ENCODE measurements around the gene SLC25A5.
A peak's percentile ranks its signal among the peaks of the same experiment; 100 is the strongest.
"Not testable (repeated sequence)": the region's sequence is repeated elsewhere in the genome, so short reads cannot be mapped to it uniquely, and the experiment has no call there.

Gene SLC25A5

GRCh38 chrX:119477812-119478232 is 9.6 kb downstream of the SLC25A5 start:
- DNase-seq (ENCODE audit: low spot score), result no peak

- no peak for DNase-seq (ENCODE audit: low spot score)
Measured at GRCh38 chrX:119478504-119478903, 10.3 kb downstream of the SLC25A5 start.

- no peak for DNase-seq (ENCODE audit: low spot score)
Measured at GRCh38 chrX:119479845-119480244, 11.6 kb downstream of the SLC25A5 start.

GRCh38 chrX:119481323-119481801 is 13.1 kb downstream of the SLC25A5 start:
- no peak for DNase-seq (ENCODE audit: low spot score)

- no peak for DNase-seq (ENCODE audit: low spot score)
Measured at GRCh38 chrX:119482041-119482440, 13.8 kb downstream of the SLC25A5 start.

GRCh38 chrX:119482481-119483480 is 14.5 kb downstream of the SLC25A5 start:
- peak; percentile 73 for DNase-seq (ENCODE audit: low spot score)

- DNase-seq (ENCODE audit: low spot score), result no peak
Measured at GRCh38 chrX:119486745-119487144, 18.5 kb downstream of the SLC25A5 start.

GRCh38 chrX:119487766-119488165 is 19.5 kb downstream of the SLC25A5 start:
- DNase-seq (ENCODE audit: low spot score), result not testable (repeated sequence)

GRCh38 chrX:119488749-119489148 is 20.5 kb downstream of the SLC25A5 start:
- no peak for DNase-seq (ENCODE audit: low spot score)

GRCh38 chrX:119489212-119490074 is 21.2 kb downstream of the SLC25A5 start:
- DNase-seq (ENCODE audit: low spot score), result no peak

GRCh38 chrX:119492463-119492862 is 24.2 kb downstream of the SLC25A5 start:
- no peak for DNase-seq (ENCODE audit: low spot score)

- not testable (repeated sequence) for DNase-seq (ENCODE audit: low spot score)
Measured at GRCh38 chrX:119493851-119494495, 25.7 kb downstream of the SLC25A5 start.

GRCh38 chrX:119495734-119496726 is 27.8 kb downstream of the SLC25A5 start:
- DNase-seq (ENCODE audit: low spot score), result no peak

- DNase-seq (ENCODE audit: low spot score), result no peak
Measured at GRCh38 chrX:119497185-119497584, 28.9 kb downstream of the SLC25A5 start.

GRCh38 chrX:119500061-119500800 is 32.0 kb downstream of the SLC25A5 start:
- DNase-seq (ENCODE audit: low spot score), result no peak

GRCh38 chrX:119501511-119502148 is 33.4 kb downstream of the SLC25A5 start:
- no peak for DNase-seq (ENCODE audit: low spot score)

- no peak for DNase-seq (ENCODE audit: low spot score)
Measured at GRCh38 chrX:119502727-119503483, 34.7 kb downstream of the SLC25A5 start.

GRCh38 chrX:119503484-119503861 is 35.2 kb downstream of the SLC25A5 start:
- DNase-seq (ENCODE audit: low spot score), result no peak

GRCh38 chrX:119505145-119505544 is 36.9 kb downstream of the SLC25A5 start:
- DNase-seq (ENCODE audit: low spot score), result not testable (repeated sequence)
